Parathyroid adenoma (tissue), 2 donors: ENCODE measurements around the gene HKDC1.

Experiments
- H2AFZ ChIP-seq: fragments of 300-600 bp; sonication (generic); one replicate; pipeline ENCODE4 v1.7.0; 2017; ENCODE audit warnings: antibody characterized with exemption, mild to moderate bottlenecking
- H3K27ac ChIP-seq: fragments of 300-600 bp; sonication (generic); one replicate; pipeline ENCODE4 v1.7.0; 2017
- H3K27me3 ChIP-seq: fragments of 300-600 bp; sonication (generic); one replicate; pipeline ENCODE4 v1.7.0; 2017; ENCODE audit warnings: low read length; ENCODE audit not compliant: control insufficient read depth, insufficient read depth
- H3K36me3 ChIP-seq: fragments of 300-600 bp; sonication (generic); one replicate; pipeline ENCODE4 v1.7.0; 2017; ENCODE audit warnings: low read length; ENCODE audit not compliant: control insufficient read depth, insufficient read depth
- H3K4me1 ChIP-seq: fragments of 300-600 bp; sonication (generic); one replicate; pipeline ENCODE4 v1.7.0; 2017; ENCODE audit warnings: control low read depth
- H3K4me2 ChIP-seq: fragments of 300-600 bp; sonication (generic); one replicate; pipeline ENCODE4 v1.7.0; 2017; ENCODE audit warnings: low read length
- H3K4me3 ChIP-seq: fragments of 300-600 bp; sonication (generic); one replicate; pipeline ENCODE4 v1.7.0; 2017; ENCODE audit warnings: low read depth, low read length
- H3K79me2 ChIP-seq: fragments of 300-600 bp; sonication (generic); one replicate; pipeline ENCODE4 v1.7.0; 2017; ENCODE audit warnings: control low read depth
- H3K9ac ChIP-seq: fragments of 300-600 bp; sonication (generic); one replicate; pipeline ENCODE4 v1.7.0; 2017; ENCODE audit warnings: mild to moderate bottlenecking
- H3K9me3 ChIP-seq: fragments of 300-600 bp; sonication (generic); one replicate; pipeline ENCODE4 v1.7.0; 2017; ENCODE audit warnings: low read length; ENCODE audit not compliant: control insufficient read depth
- TF ChIP-seq, protein P1 (sequence below): fragments of 300-600 bp; sonication (generic); IDR thresholded peaks from one replicate; pipeline ENCODE4 v1.7.0; 2017; ENCODE audit warnings: antibody characterized with exemption, mild to moderate bottlenecking
- donor health status: primary hyperparathyroidism.

Gene HKDC1

DNA sequence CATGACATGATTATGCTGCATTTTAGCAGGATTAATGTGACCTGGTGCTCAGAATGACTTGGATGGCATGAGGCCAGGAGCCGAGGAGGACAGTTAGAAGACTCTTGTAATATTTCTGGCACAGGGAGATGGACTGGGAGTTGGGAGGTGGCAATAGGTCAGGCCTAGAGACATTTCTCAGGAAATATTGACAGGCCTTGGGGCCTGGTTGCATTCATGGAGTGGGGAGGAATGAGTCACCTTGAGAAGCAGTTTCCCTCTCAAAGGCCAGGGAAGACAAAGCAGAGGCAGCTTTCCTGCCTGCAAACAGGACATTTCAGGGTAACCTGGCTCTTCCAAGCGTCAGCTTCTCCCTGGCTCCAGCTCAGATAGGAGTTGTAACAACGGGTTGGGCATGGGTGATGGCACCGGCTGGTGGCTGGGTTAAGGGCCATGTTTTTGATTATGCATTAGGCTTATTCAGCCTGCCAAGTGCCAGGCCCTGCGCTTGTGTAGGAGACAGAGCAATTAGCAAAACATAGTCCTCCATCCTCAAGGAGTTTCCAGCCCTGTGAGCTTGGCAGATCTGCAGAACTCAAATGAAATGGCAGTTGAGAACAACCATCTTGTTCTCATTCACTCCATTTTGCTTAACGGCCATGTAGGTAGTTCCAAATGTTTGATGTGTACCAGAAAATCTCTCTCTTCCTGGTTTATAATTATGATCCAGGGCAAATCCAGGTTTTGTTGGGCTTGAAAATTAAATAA, 96.4 kb downstream of the HKDC1 start:
- H3K36me3 ChIP-seq = no peaks in the 10 kb centered on the region
- H2AFZ ChIP-seq = peak overlapping the region; percentile 97
- no peak overlapping the region for H3K9ac ChIP-seq
- H3K4me3 ChIP-seq = no peak overlapping the region
- peaks cover 5% of the 10 kb centered on the region for H3K4me1 ChIP-seq
- TF ChIP-seq, protein P1, sequence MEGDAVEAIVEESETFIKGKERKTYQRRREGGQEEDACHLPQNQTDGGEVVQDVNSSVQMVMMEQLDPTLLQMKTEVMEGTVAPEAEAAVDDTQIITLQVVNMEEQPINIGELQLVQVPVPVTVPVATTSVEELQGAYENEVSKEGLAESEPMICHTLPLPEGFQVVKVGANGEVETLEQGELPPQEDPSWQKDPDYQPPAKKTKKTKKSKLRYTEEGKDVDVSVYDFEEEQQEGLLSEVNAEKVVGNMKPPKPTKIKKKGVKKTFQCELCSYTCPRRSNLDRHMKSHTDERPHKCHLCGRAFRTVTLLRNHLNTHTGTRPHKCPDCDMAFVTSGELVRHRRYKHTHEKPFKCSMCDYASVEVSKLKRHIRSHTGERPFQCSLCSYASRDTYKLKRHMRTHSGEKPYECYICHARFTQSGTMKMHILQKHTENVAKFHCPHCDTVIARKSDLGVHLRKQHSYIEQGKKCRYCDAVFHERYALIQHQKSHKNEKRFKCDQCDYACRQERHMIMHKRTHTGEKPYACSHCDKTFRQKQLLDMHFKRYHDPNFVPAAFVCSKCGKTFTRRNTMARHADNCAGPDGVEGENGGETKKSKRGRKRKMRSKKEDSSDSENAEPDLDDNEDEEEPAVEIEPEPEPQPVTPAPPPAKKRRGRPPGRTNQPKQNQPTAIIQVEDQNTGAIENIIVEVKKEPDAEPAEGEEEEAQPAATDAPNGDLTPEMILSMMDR = no peak
- no peaks in the 10 kb centered on the region for H3K27me3 ChIP-seq
- peaks cover 26% of the 10 kb centered on the region for H3K79me2 ChIP-seq
- H3K27ac ChIP-seq = peak overlapping the region; percentile 13
- no peak overlapping the region for H3K4me2 ChIP-seq
- no peaks in the 10 kb centered on the region for H3K9me3 ChIP-seq
